Measurements from ENCODE around the gene ADCY7. TPM values are rescaled to one million over a fixed set of nuclear protein-coding genes. Genes with fewer than 3 reads are reported as not detected.

Gene ADCY7
- total RNA-seq, 1 donor from 2014 or later = 36.2 TPM

DNA sequence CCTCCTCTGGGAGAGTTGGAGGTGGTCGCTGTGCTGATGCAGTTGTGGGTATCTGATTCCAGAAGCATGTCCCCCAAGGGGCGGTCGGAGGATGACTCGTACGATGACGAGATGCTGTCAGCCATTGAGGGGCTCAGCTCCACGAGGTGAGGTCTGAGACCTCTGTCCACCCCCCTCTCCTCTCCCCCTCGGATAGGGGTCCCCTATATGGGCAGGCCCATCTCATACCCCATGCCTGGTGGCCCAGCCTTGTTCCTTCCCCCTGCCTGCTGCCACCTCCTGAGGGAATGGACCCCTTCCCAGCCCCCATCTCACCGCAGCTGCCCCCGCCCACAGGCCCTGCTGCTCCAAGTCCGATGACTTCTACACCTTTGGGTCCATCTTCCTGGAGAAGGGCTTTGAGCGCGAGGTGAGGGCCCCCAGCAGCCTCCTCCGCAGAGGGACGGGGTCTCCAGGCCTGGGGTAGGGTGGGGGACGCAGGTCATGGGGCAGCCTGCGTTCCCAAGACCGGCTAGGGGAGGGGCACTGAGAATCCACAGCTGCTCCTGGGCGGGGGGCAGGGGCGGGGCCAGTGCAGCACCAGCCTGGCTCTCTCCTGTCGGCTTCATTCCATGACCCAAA, 39.2 kb downstream of the ADCY7 start:
- TF ChIP-seq, protein P1, sequence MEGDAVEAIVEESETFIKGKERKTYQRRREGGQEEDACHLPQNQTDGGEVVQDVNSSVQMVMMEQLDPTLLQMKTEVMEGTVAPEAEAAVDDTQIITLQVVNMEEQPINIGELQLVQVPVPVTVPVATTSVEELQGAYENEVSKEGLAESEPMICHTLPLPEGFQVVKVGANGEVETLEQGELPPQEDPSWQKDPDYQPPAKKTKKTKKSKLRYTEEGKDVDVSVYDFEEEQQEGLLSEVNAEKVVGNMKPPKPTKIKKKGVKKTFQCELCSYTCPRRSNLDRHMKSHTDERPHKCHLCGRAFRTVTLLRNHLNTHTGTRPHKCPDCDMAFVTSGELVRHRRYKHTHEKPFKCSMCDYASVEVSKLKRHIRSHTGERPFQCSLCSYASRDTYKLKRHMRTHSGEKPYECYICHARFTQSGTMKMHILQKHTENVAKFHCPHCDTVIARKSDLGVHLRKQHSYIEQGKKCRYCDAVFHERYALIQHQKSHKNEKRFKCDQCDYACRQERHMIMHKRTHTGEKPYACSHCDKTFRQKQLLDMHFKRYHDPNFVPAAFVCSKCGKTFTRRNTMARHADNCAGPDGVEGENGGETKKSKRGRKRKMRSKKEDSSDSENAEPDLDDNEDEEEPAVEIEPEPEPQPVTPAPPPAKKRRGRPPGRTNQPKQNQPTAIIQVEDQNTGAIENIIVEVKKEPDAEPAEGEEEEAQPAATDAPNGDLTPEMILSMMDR (IDR thresholded peaks at IDR 0.05; ENCODE audit: insufficient read depth, low read length, poor library complexity, severe bottlenecking) = no peak

DNA sequence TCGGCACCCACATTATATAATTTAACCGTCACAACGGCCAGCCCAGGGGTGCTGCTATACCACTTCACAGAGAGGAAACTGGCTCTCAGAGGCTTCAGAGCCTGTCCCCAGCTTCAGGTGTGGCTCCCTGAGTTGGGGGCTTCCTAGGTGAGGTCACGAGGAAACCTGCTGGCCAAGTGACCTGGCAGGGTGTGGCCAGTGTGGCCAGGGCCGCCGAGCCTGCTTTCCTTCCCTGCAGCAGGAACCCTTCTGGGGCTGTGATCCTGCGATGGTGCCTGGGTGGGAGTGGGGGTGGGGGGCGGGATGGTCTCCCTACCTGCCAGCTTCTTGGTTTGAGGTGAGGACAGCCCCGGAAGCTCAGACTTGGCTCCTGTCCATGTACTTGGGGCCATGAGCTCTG, 39.9 kb downstream of the ADCY7 start:
- TF ChIP-seq, protein P1 (IDR thresholded peaks at IDR 0.05; ENCODE audit: insufficient read depth, low read length, poor library complexity, severe bottlenecking) = no peak
- no peaks in the 10 kb centered on the region for H3K36me3 ChIP-seq (ENCODE audit: control insufficient read depth, insufficient read depth, low read length)
- no peaks in the 10 kb centered on the region for H3K27me3 ChIP-seq (ENCODE audit: control insufficient read depth, insufficient read depth, low read length)
- no peak overlapping the region for H3K4me3 ChIP-seq (ENCODE audit: low read depth, low read length)
- no peak for DNase-seq (ENCODE audit: low read depth)

More for the DNA sequence above, 39.2 kb downstream of the ADCY7 start:
- Histone ChIP-seq H3K4me3 (ENCODE audit: low read depth, low read length) (no peak overlapping the region), H3K27me3 (ENCODE audit: control insufficient read depth, insufficient read depth, low read length) (no peaks in the 10 kb centered on the region), H3K36me3 (ENCODE audit: control insufficient read depth, insufficient read depth, low read length) (no peaks in the 10 kb centered on the region)
- DNase-seq (ENCODE audit: low read depth) = no peak

DNA sequence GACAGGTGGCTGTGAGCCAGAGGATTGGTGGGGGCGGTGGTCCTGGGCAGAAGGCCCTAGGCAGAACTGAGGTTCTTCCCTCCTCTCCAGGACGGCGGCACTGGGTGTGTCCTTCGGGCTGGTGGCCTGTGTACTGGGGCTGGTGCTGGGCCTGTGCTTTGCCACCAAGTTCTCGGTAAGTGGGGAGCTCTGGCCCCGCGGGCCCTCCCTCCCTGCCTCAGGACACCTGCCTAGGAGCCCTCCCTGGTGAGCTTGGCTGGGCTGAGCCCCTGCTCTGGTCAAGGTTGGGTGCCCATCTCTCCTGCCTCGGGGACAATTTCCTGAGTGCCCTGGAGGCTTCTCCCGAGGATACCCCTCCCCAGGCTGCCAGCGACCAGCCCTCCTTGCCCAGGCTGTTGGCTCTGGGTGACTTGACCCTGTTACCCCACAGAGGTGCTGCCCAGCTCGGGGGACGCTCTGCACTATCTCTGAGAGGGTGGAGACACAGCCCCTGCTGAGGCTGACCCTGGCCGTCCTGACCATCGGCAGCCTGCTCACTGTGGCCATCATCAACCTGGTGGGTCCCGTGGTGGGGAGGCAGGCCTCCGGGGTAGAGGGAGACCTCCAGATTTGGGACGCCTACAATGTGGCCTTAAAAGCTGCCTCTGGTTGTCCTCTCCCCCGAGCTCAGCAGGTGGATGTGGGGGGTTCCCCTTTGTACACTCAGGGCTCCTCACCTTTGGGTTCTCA, 42.0 kb downstream of the ADCY7 start:
- Histone ChIP-seq H3K27me3 (ENCODE audit: control insufficient read depth, insufficient read depth, low read length) (no peaks in the 10 kb centered on the region), H3K4me3 (ENCODE audit: low read depth, low read length) (no peak overlapping the region), H3K36me3 (ENCODE audit: control insufficient read depth, insufficient read depth, low read length) (peaks cover under 1% of the 10 kb centered on the region)
- TF ChIP-seq, protein P1 (IDR thresholded peaks at IDR 0.05; ENCODE audit: insufficient read depth, low read length, poor library complexity, severe bottlenecking) = no peak
- no peak for DNase-seq (ENCODE audit: low read depth)

DNA sequence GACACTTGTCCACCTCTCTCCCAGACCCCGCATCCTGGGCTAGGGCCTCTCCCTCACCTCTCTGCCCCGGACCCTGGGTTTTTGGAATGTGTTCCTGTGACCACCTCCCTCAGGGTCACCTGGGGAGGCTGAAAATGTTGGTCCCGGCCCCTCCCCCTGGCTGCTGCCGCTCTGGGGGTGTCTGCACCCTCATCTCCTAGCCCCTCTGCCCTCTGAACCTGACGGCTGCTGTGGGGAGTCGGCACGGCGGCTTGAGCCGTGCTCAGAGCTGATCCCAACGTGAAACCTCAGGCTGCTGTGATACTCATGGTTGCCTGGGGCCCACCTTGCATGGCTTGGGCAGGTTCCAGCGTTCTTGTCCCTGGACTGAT, 42.8 kb downstream of the ADCY7 start:
- peaks cover 2% of the 10 kb centered on the region for H3K36me3 ChIP-seq (ENCODE audit: control insufficient read depth, insufficient read depth, low read length)
- no peaks in the 10 kb centered on the region for H3K27me3 ChIP-seq (ENCODE audit: control insufficient read depth, insufficient read depth, low read length)
- no peak overlapping the region for H3K4me3 ChIP-seq (ENCODE audit: low read depth, low read length)
- no peak for DNase-seq (ENCODE audit: low read depth)
- TF ChIP-seq, protein P1 (IDR thresholded peaks at IDR 0.05; ENCODE audit: insufficient read depth, low read length, poor library complexity, severe bottlenecking) = no peak

DNA sequence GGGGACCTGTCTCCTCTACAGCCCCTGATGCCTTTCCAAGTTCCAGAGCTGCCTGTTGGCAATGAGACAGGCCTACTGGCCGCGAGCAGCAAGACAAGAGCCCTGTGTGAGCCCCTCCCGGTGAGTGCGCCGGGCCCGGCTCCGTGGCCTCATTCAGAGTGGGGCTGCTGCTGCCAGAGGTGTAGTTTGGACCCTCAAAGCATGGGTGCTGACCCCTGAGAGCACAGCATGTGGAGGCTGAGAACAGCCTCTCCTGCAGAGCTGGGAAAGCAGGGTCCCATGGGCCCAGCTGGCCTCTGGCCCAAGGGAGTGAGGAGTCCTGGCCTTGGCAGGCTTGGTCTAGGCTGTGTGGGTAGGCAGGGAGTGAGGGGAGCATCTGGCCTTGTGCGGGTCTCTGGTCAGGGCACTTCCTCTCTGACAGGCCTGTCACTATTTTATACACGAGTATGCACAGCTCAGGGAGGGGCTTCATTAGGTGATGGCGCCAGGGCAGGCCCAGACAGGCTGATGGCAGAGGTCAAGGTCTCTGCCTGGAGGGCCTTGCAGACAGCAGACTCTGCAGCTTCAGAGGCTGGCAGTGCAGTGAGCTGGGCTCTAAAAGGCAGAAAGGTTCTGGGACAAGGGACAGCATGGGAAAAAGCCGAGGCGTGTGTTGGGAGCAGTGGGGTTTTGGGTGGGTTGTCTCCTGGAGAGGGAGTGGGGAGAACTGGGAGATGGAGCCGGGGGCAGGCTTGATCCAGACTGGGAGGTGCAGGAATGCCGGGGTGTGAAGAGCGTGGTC, 43.4 kb downstream of the ADCY7 start:
- Histone ChIP-seq H3K4me3 (ENCODE audit: low read depth, low read length) (no peak overlapping the region), H3K27me3 (ENCODE audit: control insufficient read depth, insufficient read depth, low read length) (no peaks in the 10 kb centered on the region), H3K36me3 (ENCODE audit: control insufficient read depth, insufficient read depth, low read length) (peaks cover 2% of the 10 kb centered on the region)
- DNase-seq (ENCODE audit: low read depth) = no peak
- TF ChIP-seq, protein P1 (IDR thresholded peaks at IDR 0.05; ENCODE audit: insufficient read depth, low read length, poor library complexity, severe bottlenecking) = no peak
